HT-29 (cell line): ENCODE results near the gene KRT36. TPM values are rescaled to one million over a fixed set of nuclear protein-coding genes. Genes with fewer than 3 reads are reported as not detected.
A peak's percentile ranks its signal among the peaks of the same experiment; 100 is the strongest.

ENCODE experiments used
- DNase-seq: peaks from one replicate; pipeline ENCODE4 v3.0.0-alpha.2; 2015; ENCODE audit warnings: low spot score
- total RNA-seq: library from RNA; depleted of rRNA; stranded (reverse); fragments of >200 nt; shearing (Covaris generic); gene quantifications from 2 replicates; pipeline ENCODE4 v1.2.3, GENCODE V29; 2014

Gene KRT36
- total RNA-seq, 1 experiment from 2014 or later = not detected

DNA sequence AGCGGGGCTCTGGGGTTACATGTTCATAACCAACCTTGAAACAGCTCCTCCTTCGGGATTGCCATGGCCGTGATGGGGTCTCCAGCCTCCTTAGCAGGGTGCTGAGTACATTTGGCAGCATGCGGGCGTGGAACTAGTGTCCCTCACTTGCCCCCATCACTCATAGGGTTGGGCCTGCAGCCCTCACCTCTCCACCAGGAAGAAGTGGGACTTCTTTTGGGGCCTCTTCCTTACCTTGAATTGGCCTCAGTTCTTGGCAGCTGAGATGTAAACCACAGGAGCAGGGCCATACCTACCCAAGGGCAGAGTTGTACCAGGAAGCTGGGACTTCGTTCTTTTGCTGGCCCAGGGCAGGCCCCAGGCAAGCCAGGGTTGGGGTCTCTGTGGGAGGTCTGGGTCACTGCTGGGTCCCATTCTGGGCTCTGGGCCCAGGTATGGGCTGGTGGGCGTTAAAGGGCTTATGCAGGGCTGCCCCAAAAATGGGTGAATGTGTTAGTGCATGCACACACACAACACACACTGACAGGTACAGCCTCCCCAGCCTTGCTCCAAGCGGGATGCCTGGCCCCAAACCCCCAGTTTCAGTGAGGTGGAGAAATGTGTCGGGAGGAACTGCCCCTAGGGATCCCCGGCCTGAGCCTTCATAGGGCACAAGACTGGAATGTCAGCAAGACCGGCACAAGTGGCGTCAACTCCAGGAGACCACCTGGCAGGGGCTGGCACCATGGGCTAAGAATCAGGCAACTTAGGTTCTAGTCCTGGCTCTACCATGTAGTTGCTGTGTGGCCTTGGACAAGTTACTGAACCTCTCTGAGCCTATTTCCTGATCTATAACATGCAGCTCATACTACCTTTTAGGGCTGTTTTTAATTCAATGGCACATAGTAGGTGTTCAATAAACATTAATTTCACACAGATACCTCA, 32.9 kb upstream of the KRT36 start:
- peak; percentile 82 for DNase-seq

GRCh38 chr17:41521574-41522261, 32.0 kb upstream of the KRT36 start:
- peak; percentile 97 for DNase-seq

DNA sequence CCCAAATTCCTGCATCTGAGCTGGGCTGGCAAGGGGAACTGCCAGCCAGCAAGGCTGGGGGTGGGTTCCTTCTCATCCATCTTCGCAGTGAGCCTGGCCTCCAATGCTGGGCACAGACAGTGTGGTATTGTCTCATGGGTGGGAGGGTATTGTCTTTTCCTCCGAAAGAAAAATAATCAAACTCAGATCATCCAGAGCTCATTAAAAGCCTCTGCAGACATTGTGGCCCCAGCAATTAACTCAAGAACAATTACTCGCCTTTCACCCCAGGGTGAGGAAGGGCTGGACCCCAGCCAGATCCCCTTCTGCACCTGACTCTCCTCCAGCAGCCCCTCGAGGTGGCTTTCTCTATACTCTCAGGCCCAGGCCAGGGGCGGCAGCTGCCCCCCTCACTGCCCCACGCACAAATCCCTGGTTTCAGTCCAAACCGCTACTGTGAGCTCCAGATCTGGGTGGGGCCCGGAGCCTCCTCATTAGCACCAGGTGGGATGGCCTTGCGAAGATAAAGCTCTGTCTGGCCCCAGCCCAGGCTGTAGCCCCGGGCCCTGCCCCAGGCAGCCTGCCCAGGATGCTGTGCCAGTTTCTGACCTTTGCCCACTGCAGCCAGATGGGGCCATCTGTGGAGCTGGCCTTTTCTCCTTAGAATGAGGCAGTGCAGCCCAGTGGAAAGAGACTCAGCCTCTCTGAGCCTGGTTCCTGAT, 31.3 kb upstream of the KRT36 start:
- peak; percentile 65 for DNase-seq

- DNase-seq = peak; percentile 45
These were observed 30.0 kb upstream of the KRT36 start for GRCh38 chr17:41519501-41520224.

DNA sequence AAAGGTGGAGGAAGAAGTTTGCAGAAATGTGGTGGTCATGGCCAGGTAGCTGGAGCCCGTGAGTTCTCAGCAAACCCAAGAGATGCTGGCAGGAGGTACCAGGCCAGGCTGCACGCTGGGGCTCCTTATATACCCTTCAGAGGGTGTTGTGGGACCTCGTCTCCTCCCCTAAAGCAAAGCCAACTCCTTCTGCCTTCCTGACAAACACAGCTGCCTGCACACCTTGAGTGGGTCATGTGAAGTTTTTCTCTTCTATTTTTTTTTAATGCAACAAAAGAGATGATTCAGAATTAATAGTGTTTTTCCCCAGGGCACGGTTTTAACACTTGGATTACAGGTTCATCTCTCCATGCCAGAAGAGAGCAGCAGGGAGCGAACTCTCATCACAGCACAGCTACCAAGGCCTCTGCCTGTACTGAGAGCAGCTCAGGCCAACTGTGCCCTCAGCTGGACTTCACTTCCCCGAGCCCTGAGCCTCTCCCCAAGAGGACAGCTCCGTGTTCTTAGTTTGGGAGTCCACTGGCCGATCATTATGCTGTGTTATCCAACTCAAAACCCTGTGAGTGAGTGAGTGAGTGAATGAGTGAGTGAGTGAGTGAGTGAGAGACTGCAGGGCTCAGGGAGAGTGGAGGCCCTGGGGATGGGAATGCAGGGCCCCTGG, 29.2 kb upstream of the KRT36 start, which contains the start of gene KRT15:
Gene KRT15 (minus strand): TSS at position 102 of the 661 bp plus-strand sequence. CDS start 63 bp downstream, at position 39.
- DNase-seq = peak; percentile 27

DNA sequence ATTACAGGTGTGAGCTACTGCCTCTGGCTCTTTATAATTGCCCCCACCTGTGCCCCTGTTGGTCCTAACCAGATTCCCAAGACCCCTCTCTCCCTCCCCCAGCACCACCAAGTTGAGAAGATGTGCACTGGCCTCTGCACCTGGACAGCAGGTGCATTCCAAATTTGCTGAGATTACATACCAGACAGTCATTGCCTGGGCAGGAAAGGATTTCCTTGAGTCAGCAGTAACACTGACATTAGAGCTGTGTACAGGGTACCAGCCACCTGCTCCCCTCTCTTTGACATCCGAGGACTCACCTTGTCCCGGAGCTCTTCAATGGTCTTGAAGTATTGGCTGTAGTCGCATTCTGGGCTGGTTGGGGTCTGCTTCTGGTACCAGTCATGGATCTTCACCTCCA, 28.3 kb upstream of the KRT36 start:
- no peak for DNase-seq

- no peak for DNase-seq
These were observed 27.1 kb upstream of the KRT36 start for GRCh38 chr17:41516830-41517283.

GRCh38 chr17:41516147-41516829, 26.6 kb upstream of the KRT36 start:
- no peak for DNase-seq

- DNase-seq = no peak
These were observed 23.4 kb upstream of the KRT36 start for GRCh38 chr17:41513168-41513547.

DNA sequence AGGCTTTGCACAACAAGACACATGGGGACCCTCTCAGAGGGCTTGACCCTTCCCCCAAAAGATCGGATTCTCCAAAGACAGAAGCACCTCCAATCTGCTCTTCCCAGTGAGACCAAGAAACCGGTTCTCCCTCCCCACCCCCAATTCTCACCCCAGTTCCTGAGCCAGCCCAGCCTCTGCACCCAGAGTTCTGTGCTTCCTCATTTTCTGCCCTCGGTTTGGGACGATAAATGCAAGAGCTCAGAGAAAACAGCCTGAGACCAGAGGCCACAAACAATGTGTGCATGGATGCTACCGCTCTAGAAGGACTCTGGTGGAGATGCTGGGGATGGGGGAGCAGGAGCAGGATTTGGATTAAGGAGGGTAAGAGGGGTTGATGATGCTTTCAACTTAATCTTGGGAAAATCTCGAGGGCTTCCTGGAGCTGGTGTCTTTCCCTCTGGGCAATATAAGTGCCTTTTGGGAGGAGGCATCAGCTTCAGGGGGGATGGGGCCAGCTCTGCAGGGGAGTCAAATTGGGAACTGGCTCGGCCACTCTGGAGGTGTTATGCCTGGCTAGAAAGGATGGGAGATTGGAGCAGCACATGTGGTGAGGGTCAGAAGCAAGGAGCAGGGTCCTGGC, 22.9 kb upstream of the KRT36 start:
- no peak for DNase-seq

DNA sequence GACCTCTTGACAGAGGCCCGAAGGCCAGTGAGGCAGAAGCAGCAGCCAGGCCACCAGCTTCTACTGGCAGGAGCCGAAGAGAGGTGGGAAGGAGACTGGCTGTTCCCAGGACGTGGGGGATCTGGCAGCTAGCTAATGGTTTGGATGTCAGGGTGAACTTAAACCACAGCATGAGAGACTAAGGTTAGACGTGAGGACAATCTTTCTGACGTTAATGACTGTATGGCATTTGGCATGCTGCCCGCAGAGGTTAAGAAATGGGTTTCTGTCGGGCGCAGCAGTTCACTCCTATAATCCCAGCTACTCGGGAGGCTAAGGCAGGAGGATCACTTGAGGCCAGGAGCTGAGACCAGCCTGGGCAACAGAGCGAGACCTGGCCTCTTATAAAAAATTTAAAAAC, 22.0 kb upstream of the KRT36 start:
- no peak for DNase-seq

DNA sequence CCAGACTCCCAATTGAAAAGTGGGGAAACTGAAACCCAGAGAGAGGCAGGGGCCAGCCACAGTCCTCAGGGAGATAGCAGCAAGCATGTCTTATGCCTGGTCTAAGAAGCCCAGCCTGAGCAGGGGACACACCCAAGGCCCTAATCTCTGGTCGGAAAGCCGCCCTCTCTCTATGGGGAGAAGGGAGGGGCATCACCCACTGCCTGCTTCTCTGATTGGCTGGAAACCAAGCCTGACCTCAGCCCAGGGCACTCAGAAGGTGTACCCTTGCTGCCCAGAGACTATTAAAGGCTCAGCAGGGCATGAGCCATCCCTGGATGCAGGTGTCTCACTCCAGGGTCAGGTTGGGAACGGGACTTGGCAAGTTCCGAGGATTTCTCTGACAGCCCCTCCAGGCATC, 21.4 kb upstream of the KRT36 start:
- peak; percentile 37 for DNase-seq

DNA sequence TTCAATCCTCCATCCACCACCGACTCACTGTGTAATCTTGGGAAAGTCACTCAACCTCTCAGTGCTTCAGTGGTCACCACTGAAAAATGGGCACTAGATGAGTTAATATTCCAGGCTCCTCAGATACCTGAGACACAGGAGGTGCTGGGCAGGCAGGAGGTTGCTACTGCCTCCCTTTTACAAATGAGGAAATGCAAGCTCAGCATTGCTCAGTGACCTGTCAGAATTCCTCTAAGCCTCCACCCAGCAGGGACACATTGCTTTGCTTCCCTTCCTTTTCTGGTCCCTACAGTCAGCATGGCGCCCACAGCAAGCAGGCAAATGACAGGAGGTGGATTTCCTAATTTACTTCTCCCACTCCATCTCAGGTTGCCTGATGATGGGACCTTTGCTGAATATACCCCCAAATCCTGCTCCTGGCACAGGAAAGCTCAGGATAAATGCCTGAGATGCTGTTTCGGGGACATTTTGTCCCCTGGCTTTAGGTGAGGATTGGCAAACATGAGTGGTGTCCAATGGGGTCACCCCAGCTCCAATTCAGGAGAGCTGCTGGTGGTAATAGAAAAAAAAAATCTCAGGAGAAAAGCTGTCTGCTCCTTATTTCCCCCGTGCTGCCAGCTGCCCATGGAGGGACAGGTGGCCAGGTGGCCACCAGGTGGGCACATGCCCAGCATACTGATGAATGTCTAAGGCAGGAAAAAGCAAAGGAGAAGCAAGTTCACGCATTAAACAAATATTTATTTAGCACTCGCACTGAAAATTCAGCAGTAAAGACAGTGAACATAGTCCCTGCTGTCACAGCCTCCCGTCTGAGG, 20.7 kb upstream of the KRT36 start:
- peak; percentile 56 for DNase-seq

GRCh38 chr17:41507315-41507880, 17.7 kb upstream of the KRT36 start:
- DNase-seq = no peak

- no peak for DNase-seq
These were observed 16.4 kb upstream of the KRT36 start for GRCh38 chr17:41505809-41506767.

DNA sequence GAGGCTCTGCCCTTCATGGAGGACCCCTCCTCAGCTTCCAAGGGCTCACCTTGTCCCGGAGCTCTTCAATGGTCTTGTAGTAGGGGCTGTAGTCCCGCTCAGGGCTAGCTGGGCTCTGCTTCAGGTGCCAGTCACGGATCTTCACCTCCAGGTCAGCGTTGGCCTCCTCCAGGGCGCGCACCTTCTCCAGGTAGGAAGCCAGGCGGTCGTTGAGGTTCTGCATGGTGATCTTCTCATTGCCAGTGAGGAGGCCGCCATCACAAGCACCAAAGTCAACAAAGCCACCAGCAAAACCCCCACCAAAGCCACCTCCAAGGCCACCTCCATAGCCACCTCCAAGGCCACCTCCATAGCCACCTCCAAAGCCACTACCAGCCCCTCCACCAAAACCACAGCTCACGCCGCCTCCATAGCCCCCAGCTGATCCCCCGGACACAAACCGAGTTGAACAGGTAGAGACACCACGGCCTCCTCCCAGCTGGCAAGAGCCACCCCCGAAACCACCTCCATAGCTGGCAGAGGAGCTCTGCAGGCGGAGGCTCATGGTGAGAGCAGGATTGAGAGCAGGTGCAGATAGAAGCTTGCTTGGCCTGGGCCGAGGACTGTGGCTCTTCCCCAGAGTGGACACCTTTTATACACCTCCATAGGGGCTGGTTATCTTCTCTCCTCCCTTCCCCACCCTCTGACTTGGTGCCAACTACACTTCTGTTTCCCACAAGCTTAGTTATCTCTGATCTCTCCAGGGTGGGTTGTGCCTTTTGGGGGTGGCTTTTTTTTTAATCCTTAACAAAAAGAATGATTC, 15.5 kb upstream of the KRT36 start, which contains the start of gene KRT13:
Gene KRT13 (minus strand): TSS at position 606 of the 802 bp plus-strand sequence. CDS start 62 bp downstream, at position 544.
- peak; percentile 58 for DNase-seq
